ENCODE measurements around the gene KCNK13. TPM values are rescaled to one million over a fixed set of nuclear protein-coding genes. Genes with fewer than 3 reads are reported as not detected.

The KCNK13 gene
- total and polyA plus RNA-seq, 2 experiments from 2014 or later: 0.21 to 1.0 TPM

DNA sequence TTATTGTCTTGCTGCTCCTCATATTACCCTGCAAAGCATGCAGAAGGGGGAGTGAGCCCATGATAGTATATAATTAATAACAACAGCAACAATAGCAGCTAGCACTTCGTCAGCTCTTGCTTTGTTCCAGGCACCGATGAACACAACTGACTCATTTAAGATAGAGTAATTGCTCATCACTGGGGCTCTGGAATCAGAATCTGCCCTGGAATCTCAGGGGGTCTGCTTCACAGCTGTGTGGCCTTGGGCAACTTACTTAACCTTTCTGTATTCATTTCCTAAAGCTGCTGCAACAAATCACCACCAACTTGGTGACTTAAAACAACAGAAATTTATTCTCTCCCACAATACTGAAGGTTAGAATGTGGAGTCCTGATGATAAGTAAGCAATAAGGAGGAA is 139.6 kb downstream of the KCNK13 start:
- Histone ChIP-seq H3K4me2 (no peak overlapping the region), H3K27me3 (ENCODE audit: insufficient read depth) (no peaks in the 10 kb centered on the region), H3K79me2 (replicated peaks; ENCODE audit: insufficient read depth) (no peaks in the 10 kb centered on the region), H3K9me2 (ENCODE audit: insufficient read depth) (0 out of 2 replicates have a peak, but pooled peaks cover 4% of the 10 kb centered on the region), H4K20me1 (replicated peaks; ENCODE audit: insufficient read depth) (no peaks in the 10 kb centered on the region), H3K27ac (ENCODE audit: low read depth) (no peak overlapping the region), H3F3A (replicated peaks; ENCODE audit: low read depth) (no peaks in the 10 kb centered on the region), H2AFZ (no peak overlapping the region), H3K4me3 (no peak overlapping the region), H3K4me1 (ENCODE audit: insufficient read depth) (no peaks in the 10 kb centered on the region), H3K36me3 (ENCODE audit: insufficient read depth) (no peaks in the 10 kb centered on the region)
- TF ChIP-seq CREB1 (CRISPR knock-in tag; IDR thresholded peaks at IDR 0.05; ENCODE audit: low read depth) (no peak), ZNF114 (CRISPR knock-in tag; IDR thresholded peaks at IDR 0.05) (no peak), NANOG (IDR thresholded peaks at IDR 0.05; ENCODE audit: borderline replicate concordance) (no peak), POLR2AphosphoS5 (IDR thresholded peaks at IDR 0.05; ENCODE audit: low read depth) (no peak), EZH2phosphoT487 (IDR thresholded peaks at IDR 0.05; ENCODE audit: unreplicated experiment) (no peak), STAT1 (IDR thresholded peaks at IDR 0.05; ENCODE audit: unreplicated experiment) (no peak)
- TF ChIP-seq, protein P1, sequence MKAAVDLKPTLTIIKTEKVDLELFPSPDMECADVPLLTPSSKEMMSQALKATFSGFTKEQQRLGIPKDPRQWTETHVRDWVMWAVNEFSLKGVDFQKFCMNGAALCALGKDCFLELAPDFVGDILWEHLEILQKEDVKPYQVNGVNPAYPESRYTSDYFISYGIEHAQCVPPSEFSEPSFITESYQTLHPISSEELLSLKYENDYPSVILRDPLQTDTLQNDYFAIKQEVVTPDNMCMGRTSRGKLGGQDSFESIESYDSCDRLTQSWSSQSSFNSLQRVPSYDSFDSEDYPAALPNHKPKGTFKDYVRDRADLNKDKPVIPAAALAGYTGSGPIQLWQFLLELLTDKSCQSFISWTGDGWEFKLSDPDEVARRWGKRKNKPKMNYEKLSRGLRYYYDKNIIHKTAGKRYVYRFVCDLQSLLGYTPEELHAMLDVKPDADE (IDR thresholded peaks at IDR 0.05): no peak
- TF ChIP-seq, protein P2, sequence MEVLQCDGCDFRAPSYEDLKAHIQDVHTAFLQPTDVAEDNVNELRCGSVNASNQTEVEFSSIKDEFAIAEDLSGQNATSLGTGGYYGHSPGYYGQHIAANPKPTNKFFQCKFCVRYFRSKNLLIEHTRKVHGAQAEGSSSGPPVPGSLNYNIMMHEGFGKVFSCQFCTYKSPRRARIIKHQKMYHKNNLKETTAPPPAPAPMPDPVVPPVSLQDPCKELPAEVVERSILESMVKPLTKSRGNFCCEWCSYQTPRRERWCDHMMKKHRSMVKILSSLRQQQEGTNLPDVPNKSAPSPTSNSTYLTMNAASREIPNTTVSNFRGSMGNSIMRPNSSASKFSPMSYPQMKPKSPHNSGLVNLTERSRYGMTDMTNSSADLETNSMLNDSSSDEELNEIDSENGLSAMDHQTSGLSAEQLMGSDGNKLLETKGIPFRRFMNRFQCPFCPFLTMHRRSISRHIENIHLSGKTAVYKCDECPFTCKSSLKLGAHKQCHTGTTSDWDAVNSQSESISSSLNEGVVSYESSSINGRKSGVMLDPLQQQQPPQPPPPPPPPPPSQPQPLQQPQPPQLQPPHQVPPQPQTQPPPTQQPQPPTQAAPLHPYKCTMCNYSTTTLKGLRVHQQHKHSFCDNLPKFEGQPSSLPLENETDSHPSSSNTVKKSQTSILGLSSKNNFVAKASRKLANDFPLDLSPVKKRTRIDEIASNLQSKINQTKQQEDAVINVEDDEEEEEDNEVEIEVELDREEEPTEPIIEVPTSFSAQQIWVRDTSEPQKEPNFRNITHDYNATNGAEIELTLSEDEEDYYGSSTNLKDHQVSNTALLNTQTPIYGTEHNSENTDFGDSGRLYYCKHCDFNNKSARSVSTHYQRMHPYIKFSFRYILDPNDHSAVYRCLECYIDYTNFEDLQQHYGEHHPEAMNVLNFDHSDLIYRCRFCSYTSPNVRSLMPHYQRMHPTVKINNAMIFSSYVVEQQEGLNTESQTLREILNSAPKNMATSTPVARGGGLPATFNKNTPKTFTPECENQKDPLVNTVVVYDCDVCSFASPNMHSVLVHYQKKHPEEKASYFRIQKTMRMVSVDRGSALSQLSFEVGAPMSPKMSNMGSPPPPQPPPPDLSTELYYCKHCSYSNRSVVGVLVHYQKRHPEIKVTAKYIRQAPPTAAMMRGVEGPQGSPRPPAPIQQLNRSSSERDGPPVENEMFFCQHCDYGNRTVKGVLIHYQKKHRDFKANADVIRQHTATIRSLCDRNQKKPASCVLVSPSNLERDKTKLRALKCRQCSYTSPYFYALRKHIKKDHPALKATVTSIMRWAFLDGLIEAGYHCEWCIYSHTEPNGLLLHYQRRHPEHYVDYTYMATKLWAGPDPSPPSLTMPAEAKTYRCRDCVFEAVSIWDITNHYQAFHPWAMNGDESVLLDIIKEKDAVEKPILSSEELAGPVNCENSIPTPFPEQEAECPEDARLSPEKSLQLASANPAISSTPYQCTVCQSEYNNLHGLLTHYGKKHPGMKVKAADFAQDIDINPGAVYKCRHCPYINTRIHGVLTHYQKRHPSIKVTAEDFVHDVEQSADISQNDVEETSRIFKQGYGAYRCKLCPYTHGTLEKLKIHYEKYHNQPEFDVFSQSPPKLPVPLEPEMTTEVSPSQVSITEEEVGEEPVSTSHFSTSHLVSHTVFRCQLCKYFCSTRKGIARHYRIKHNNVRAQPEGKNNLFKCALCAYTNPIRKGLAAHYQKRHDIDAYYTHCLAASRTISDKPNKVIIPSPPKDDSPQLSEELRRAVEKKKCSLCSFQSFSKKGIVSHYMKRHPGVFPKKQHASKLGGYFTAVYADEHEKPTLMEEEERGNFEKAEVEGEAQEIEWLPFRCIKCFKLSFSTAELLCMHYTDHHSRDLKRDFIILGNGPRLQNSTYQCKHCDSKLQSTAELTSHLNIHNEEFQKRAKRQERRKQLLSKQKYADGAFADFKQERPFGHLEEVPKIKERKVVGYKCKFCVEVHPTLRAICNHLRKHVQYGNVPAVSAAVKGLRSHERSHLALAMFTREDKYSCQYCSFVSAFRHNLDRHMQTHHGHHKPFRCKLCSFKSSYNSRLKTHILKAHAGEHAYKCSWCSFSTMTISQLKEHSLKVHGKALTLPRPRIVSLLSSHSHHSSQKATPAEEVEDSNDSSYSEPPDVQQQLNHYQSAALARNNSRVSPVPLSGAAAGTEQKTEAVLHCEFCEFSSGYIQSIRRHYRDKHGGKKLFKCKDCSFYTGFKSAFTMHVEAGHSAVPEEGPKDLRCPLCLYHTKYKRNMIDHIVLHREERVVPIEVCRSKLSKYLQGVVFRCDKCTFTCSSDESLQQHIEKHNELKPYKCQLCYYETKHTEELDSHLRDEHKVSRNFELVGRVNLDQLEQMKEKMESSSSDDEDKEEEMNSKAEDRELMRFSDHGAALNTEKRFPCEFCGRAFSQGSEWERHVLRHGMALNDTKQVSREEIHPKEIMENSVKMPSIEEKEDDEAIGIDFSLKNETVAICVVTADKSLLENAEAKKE (CRISPR knock-in tag; IDR thresholded peaks at IDR 0.05): no peak
- Mint-ChIP-seq H3K36me3 (ENCODE audit: low read depth) (no peaks in the 10 kb centered on the region), H3K9me3 (peaks cover 8% of the 10 kb centered on the region; the same call in 2 of the 3 replicates), H3K4me1 (peaks cover 4% of the 10 kb centered on the region; the same call in 1 of the 3 replicates), H3K27ac (no peak overlapping the region), H3K4me3 (no peak overlapping the region), H3K27me3 (ENCODE audit: insufficient read depth, low read depth, poor library complexity) (peaks cover 6% of the 10 kb centered on the region)
- ATAC-seq: no peak
- no peak for DNase-seq (ENCODE audit: low spot score)

All from GM23338 (cell line).